B cell (primary cell): ENCODE results near the gene POFUT2. TPM values are rescaled to one million over a fixed set of nuclear protein-coding genes. Genes with fewer than 3 reads are reported as not detected.

ENCODE experiments used
- ATAC-seq: fragments of 200-7000 bp; cut with Tn5 transposase; one replicate; pipeline ENCODE4 v1.10.0; 2021; ENCODE audit warnings: low read depth, mild to moderate bottlenecking, moderate number of reproducible peaks, moderate library complexity
- CTCF ChIA-PET: fragments of 350-600 bp; sonication (Branson Sonifier 250); formaldehyde crosslinking; loops from one replicate; lab custom pipeline; 2021; ENCODE audit warnings: antibody characterized with exemption, inconsistent platforms; lab: Charles Lee
- POLR2A ChIA-PET: fragments of 350-600 bp; sonication (Branson Sonifier 250); formaldehyde crosslinking; loops from one replicate; lab custom pipeline; 2021; ENCODE audit warnings: antibody characterized with exemption; lab: Charles Lee
- DNase-seq: peaks from one replicate; pipeline ENCODE4 v3.0.0; 2013
- H2AFZ ChIP-seq: 2 replicates; pipeline ENCODE4 v1.6.1; 2012; ENCODE audit warnings: mild to moderate bottlenecking, low read depth, low read length; ENCODE audit not compliant: insufficient read depth, poor library complexity, severe bottlenecking
- H3K27ac ChIP-seq, 2 donors: 1 replicate in 1 of 2; 2 replicates in 1 of 2; pipeline ENCODE4 v1.5.1; 2012 to 2013; ENCODE audit warnings: low read length in 2 of 2, mild to moderate bottlenecking in 2 of 2, moderate library complexity in 1 of 2
- H3K27me3 ChIP-seq, 4 experiments: fragments of 200-600 bp in 1 of 4; sonication (generic) in 1 of 4; replicated peaks in 1 of 4; 1 replicate in 2 of 4; 2 replicates in 2 of 4; pipeline versions ENCODE4 v1.6.1 to v1.7.0; 2013 to 2016; ENCODE audit warnings: low read length in 3 of 4, mild to moderate bottlenecking in 2 of 4, mixed read lengths in 1 of 4, moderate library complexity in 1 of 4; ENCODE audit not compliant: insufficient read depth in 4 of 4, control insufficient read depth in 3 of 4; ENCODE audit errors: control extremely low read depth in 1 of 4
- H3K36me3 ChIP-seq, 2 experiments: replicated peaks in 1 of 2; 1 replicate in 1 of 2; 2 replicates in 1 of 2; pipeline versions ENCODE4 v1.6.1 to v1.7.1; 2013; ENCODE audit warnings: low read length in 1 of 2; ENCODE audit not compliant: insufficient read depth in 2 of 2, control insufficient read depth in 1 of 2; ENCODE audit errors: control extremely low read depth in 1 of 2, extremely low read depth in 1 of 2
- H3K4me1 ChIP-seq, 2 donors: fragments of 200-600 bp in 1 of 2; sonication (generic) in 1 of 2; 1 replicate in 1 of 2; 2 replicates in 1 of 2; pipeline versions ENCODE4 v1.5.1 to v1.6.1; 2013 to 2017; ENCODE audit warnings: low read length in 2 of 2; ENCODE audit not compliant: control insufficient read depth in 2 of 2, insufficient read depth in 2 of 2
- H3K4me2 ChIP-seq: replicated peaks from 2 replicates; pipeline ENCODE3; 2012; ENCODE audit warnings: mild to moderate bottlenecking, low read depth, low read length; ENCODE audit not compliant: poor library complexity, severe bottlenecking
- H3K4me3 ChIP-seq, 5 experiments: fragments of 200-600 bp in 1 of 5; sonication (generic) in 1 of 5; 1 replicate in 3 of 5; 2 replicates in 2 of 5; pipeline versions ENCODE4 v1.5.1 to v1.7.0; 2011 to 2016; ENCODE audit warnings: low read length in 4 of 5, mild to moderate bottlenecking in 4 of 5, low read depth in 2 of 5, control low read depth in 1 of 5, moderate library complexity in 1 of 5; ENCODE audit not compliant: insufficient read depth in 1 of 5; ENCODE audit errors: control extremely low read depth in 1 of 5, extremely low read depth in 1 of 5
- H3K79me2 ChIP-seq: fragments of 200-600 bp; sonication (generic); one replicate; pipeline ENCODE4 v1.6.0; 2016; ENCODE audit warnings: low read length; ENCODE audit not compliant: control insufficient read depth, insufficient read depth
- H3K9ac ChIP-seq: fragments of 200-600 bp; sonication (generic); 2 replicates; pipeline ENCODE4 v1.6.1; 2017; ENCODE audit warnings: mild to moderate bottlenecking, low read length, moderate library complexity
- H3K9me3 ChIP-seq, 3 donors: one replicate each; pipeline versions ENCODE4 v1.6.1 to v1.7.1; 2013; ENCODE audit warnings: low read length in 2 of 3; ENCODE audit not compliant: control insufficient read depth in 2 of 3, insufficient read depth in 1 of 3; ENCODE audit errors: control extremely low read depth in 1 of 3
- H4K20me1 ChIP-seq: 2 replicates; pipeline ENCODE4 v1.6.0; 2012; ENCODE audit warnings: mild to moderate bottlenecking, low read length; ENCODE audit not compliant: insufficient read depth, control insufficient read depth, poor library complexity, severe bottlenecking
- H3K27ac Mint-ChIP-seq: one replicate; pipeline ENCODE4 v1.8.0; 2021; ENCODE audit warnings: mixed read lengths
- H3K27me3 Mint-ChIP-seq: one replicate; pipeline ENCODE4 v1.8.0; 2021; ENCODE audit warnings: mixed read lengths
- H3K4me1 Mint-ChIP-seq: one replicate; pipeline ENCODE4 v1.8.0; 2021; ENCODE audit warnings: mixed read lengths
- H3K4me3 Mint-ChIP-seq: one replicate; pipeline ENCODE4 v1.8.0; 2021; ENCODE audit warnings: mixed read lengths
- H3K9me3 Mint-ChIP-seq: one replicate; pipeline ENCODE4 v1.8.0; 2022; ENCODE audit warnings: mixed read lengths; ENCODE audit not compliant: insufficient read depth
- CTCF ChIP-seq: fragments of 200-600 bp; IDR thresholded peaks from one replicate; pipeline ENCODE4 v1.8.0; 2022; ENCODE audit warnings: antibody characterized with exemption, mild to moderate bottlenecking
- EZH2 ChIP-seq: IDR thresholded peaks from 2 replicates; pipeline ENCODE4 v1.6.1; 2012; ENCODE audit warnings: borderline replicate concordance, low read depth, mild to moderate bottlenecking, moderate library complexity, low read length; ENCODE audit not compliant: insufficient read depth, poor library complexity, severe bottlenecking
- WGBS: methylation state at CpG from one replicate; pipeline ENCODE4 v1.1.5; 2013; ENCODE audit warnings: missing lambda C conversion rate; ENCODE audit not compliant: insufficient coverage; 5-methylcytosine and 5-hydroxymethylcytosine counted together
- intact Hi-C: fragments of 100-400 bp; cut with micrococcal nuclease; formaldehyde crosslinking; loops from one replicate; pipeline ENCODE4 v1.10.0; 2022
- polyA plus RNA-seq: library from polyadenylated mRNA; depleted of rRNA; stranded (reverse); fragments of >200 nt; gene quantifications from 2 replicates; pipeline ENCODE4 v1.2.3, GENCODE V29; 2012
- total RNA-seq, 2 donors: library from RNA; stranded (reverse); fragments of 120-200 nt in 1 of 2; gene quantifications; 1 replicate in 1 of 2; 2 replicates in 1 of 2; pipeline versions ENCODE4 v1.2.3 to v1.2.4, GENCODE V29; 2013 to 2022

Gene POFUT2
- total and polyA plus RNA-seq, 2 donors (not counting 1 experiment from before 2014, with no cell fraction given): 38.3 to 41.8 TPM

GRCh38 chr21:45306832-45307571, 19.3 kb upstream of the POFUT2 start:
- Mint-ChIP-seq H3K4me1 (no peaks in the 10 kb centered on the region), H3K27me3 (peaks cover 19% of the 10 kb centered on the region), H3K4me3 (no peak overlapping the region), H3K27ac (no peak overlapping the region), H3K9me3 (no peaks in the 10 kb centered on the region)
- Histone ChIP-seq H3K79me2 (no peaks in the 10 kb centered on the region), H4K20me1 (no peaks in the 10 kb centered on the region), H3K4me1 (no peaks in the 10 kb centered on the region), H3K4me2 (no peak overlapping the region), H3K9ac (no peak overlapping the region), H3K36me3 (no peaks in the 10 kb centered on the region), H2AFZ (no peak overlapping the region), H3K27me3 (peaks cover 0 to 2% (median 0%) of the 10 kb centered on the region in 4 experiments), H3K4me3 (no peak overlapping the region), H3K27ac (no peak overlapping the region), H3K9me3 (no peaks in the 10 kb centered on the region)
- intact Hi-C loops: no loop called here
- WGBS: 96% methylated on average over 33 of the region's 33 CpGs
- POLR2A ChIA-PET: no interaction called here
- DNase-seq (no peak), ATAC-seq (no peak)
- CTCF ChIA-PET: no interaction called here
- no peak for TF ChIP-seq CTCF
- no peak for TF ChIP-seq EZH2

GRCh38 chr21:45306453-45306831, 18.7 kb upstream of the POFUT2 start:
- no peaks in the 10 kb centered on the region for H3K9me3 ChIP-seq
- TF ChIP-seq EZH2 (no peak), CTCF (no peak)
- Mint-ChIP-seq H3K4me1 (no peaks in the 10 kb centered on the region), H3K27me3 (peaks cover 14% of the 10 kb centered on the region), H3K4me3 (no peak overlapping the region), H3K27ac (no peak overlapping the region), H3K9me3 (no peaks in the 10 kb centered on the region)
- DNase-seq: no peak
- no peak for ATAC-seq
- no peaks in the 10 kb centered on the region for H3K79me2 ChIP-seq
- intact Hi-C loops: no loop called here
- no peak overlapping the region for H3K4me3 ChIP-seq
- H4K20me1 ChIP-seq: no peaks in the 10 kb centered on the region
- peaks cover 0 to 7% (median 0%) of the 10 kb centered on the region in 4 experiments for H3K27me3 ChIP-seq
- ChIA-PET CTCF (no interaction called here), POLR2A (no interaction called here)
- no peaks in the 10 kb centered on the region for H3K36me3 ChIP-seq
- H3K9ac ChIP-seq: no peak overlapping the region
- no peaks in the 10 kb centered on the region for H3K4me1 ChIP-seq
- H3K27ac ChIP-seq: no peak overlapping the region
- WGBS: 94% methylated on average over 12 of the region's 18 CpGs
- H2AFZ ChIP-seq: no peak overlapping the region
- H3K4me2 ChIP-seq: no peak overlapping the region
